Measurements from ENCODE around the gene MRGPRD. TPM values are rescaled to one million over a fixed set of nuclear protein-coding genes. Genes with fewer than 3 reads are reported as not detected.

The MRGPRD gene
- total and polyA plus RNA-seq, 2 of the 8 experiments (the other 6 are each of a cell fraction or from before 2014, with no cell fraction given): not detected

GRCh38 chr11:69030301-69030700 lies 49.5 kb upstream of the MRGPRD start:
- Histone ChIP-seq H3K27me3 (replicated peaks in 1 of 4; ENCODE audit: control insufficient read depth in 3 of 4, extremely low read depth in 1 of 4, insufficient read depth in 3 of 4, low read length in 3 of 4) (no peaks in the 10 kb centered on the region), H3K4me1 (replicated peaks in 1 of 4; ENCODE audit: control insufficient read depth in 3 of 4, insufficient read depth in 4 of 4, low read length in 3 of 4) (peaks cover 0 to 5% (median 3%) of the 10 kb centered on the region in 4 experiments; a peak in 4 of 7 replicates), H2AFZ (ENCODE audit: low read length) (no peak overlapping the region), H2BK12ac (ENCODE audit: low read depth, low read length) (no peak overlapping the region), H2BK15ac (ENCODE audit: low read length) (no peak overlapping the region), H3K18ac (ENCODE audit: extremely low read depth, low read length) (no peak overlapping the region), H3K27ac (ENCODE audit: low read depth, low read length) (no peak overlapping the region), H4K91ac (replicated peaks; ENCODE audit: insufficient read length, low read length) (no peak overlapping the region), H3K36me3 (ENCODE audit: control insufficient read depth in 2 of 4, insufficient read depth in 4 of 4, low read length in 3 of 4) (no peaks in the 10 kb centered on the region), H3K23ac (ENCODE audit: insufficient read length) (no peak overlapping the region), H3K56ac (replicated peaks; ENCODE audit: insufficient read length, low read depth, low read length) (no peak overlapping the region), H4K20me1 (replicated peaks in 1 of 2; ENCODE audit: control insufficient read depth in 1 of 2, insufficient read depth in 2 of 2, low read length in 2 of 2) (no peaks in the 10 kb centered on the region), H3K4me3 (ENCODE audit: extremely low read depth in 1 of 4, insufficient read depth in 2 of 4, low read depth in 3 of 4, low read length in 4 of 4) (no peak overlapping the region), H2BK5ac (ENCODE audit: low read depth, low read length) (no peak overlapping the region), H3K79me2 (ENCODE audit: control insufficient read depth in 1 of 2, insufficient read depth in 2 of 2, low read length in 2 of 2) (no peaks in the 10 kb centered on the region), H3K9me3 (ENCODE audit: insufficient read depth in 2 of 2, low read depth in 1 of 2, low read length in 1 of 2) (no peaks in the 10 kb centered on the region), H4K5ac (ENCODE audit: insufficient read length, low read depth, low read length) (no peak overlapping the region), H3K4me2 (ENCODE audit: insufficient read depth in 1 of 2, low read depth in 2 of 2, low read length in 2 of 2) (no peak overlapping the region), H2BK20ac (ENCODE audit: low read length) (no peak overlapping the region), H3K4ac (replicated peaks; ENCODE audit: insufficient read length, low read depth, low read length) (no peak overlapping the region), H3K9ac (replicated peaks in 1 of 4; ENCODE audit: extremely low read depth in 1 of 4, low read depth in 3 of 4, low read length in 3 of 4) (no peak overlapping the region), H3K14ac (ENCODE audit: insufficient read length) (no peak overlapping the region), H3K79me1 (ENCODE audit: low read depth, low read length) (no peaks in the 10 kb centered on the region), H3K23me2 (ENCODE audit: low read depth, low read length) (no peaks in the 10 kb centered on the region), H2BK120ac (replicated peaks; ENCODE audit: low read depth, low read length) (no peak overlapping the region), H4K8ac (ENCODE audit: extremely low read depth, insufficient read depth, low read length) (no peak overlapping the region), H2AK5ac (ENCODE audit: low read depth, low read length) (no peak overlapping the region)
- TF ChIP-seq TEAD4 (IDR thresholded peaks at IDR 0.05; ENCODE audit: low read depth, low read length) (no peak), TAF1 (IDR thresholded peaks at IDR 0.05; ENCODE audit: low read depth, low read length) (no peak), EZH2 (IDR thresholded peaks at IDR 0.05; ENCODE audit: low read depth, low read length, severe bottlenecking) (no peak), CTBP2 (IDR thresholded peaks at IDR 0.05; ENCODE audit: borderline replicate concordance, insufficient read depth, insufficient read length, low read length) (no peak)
- ChIA-PET CTCF (ENCODE audit: partially characterized antibody) (interaction anchor here (0.8 to 1.6 kb wide), 2 partner anchors 14 to 862 kb away, joined by 3 to 5 read pairs; no protein-coding TSS in a partner anchor), POLR2A (ENCODE audit: partially characterized antibody) (no interaction called here)
- FAIRE-seq (no peak), DNase-seq (ENCODE audit: low read depth in 1 of 2, low spot score in 2 of 2) (no peak)
- 76 to 100% methylated on average over 1 to 6 of the region's 6 CpGs for WGBS, 2 experiments (ENCODE audit: extremely low coverage in 1 of 2, insufficient coverage in 1 of 2, insufficient read length in 1 of 2, insufficient replicate concordance in 2 of 2, low coverage in 1 of 2, low lambda C conversion rate in 2 of 2, missing lambda C conversion rate in 1 of 2)

Data from H1 (cell line).